Mesenteric fat pad (tissue), 1 donor: Measurements from ENCODE around the gene IFT27. TPM values are rescaled to one million over a fixed set of nuclear protein-coding genes. Genes with fewer than 3 reads are reported as not detected.
A peak's percentile ranks its signal among the peaks of the same experiment; 100 is the strongest.

ENCODE experiments used
- DNase-seq: peaks from one replicate; pipeline ENCODE4 v3.0.0-alpha.2; 2020; ENCODE audit warnings: low spot score
- long read RNA-seq: library from polyadenylated mRNA; unstranded; transcript quantifications from one replicate; pipeline ENCODE4 v2.0.0, GENCODE V29; 2020
- total RNA-seq: library from RNA; stranded (reverse); fragmentation: NEBNext Ultra II Directional; extraction: Animal tissue kit (Norgen Biotek cat#: 25700); gene quantifications from one replicate; pipeline ENCODE4 v1.2.1, GENCODE V29; 2021
- donor health status: DM: yes; HTN: yes; CAD: no.

The IFT27 gene, protein sequence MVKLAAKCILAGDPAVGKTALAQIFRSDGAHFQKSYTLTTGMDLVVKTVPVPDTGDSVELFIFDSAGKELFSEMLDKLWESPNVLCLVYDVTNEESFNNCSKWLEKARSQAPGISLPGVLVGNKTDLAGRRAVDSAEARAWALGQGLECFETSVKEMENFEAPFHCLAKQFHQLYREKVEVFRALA
- 21.4 TPM for total RNA-seq
- long read RNA-seq, transcript IFT27-205 (7 exons, 1,095 nt), result major isoform, 25 of 30 reads
- long read RNA-seq, partial matches to known transcripts, result 0 of 30 reads
- long read RNA-seq, other reads (novel, unspliced or antisense), result 5 of 30 reads

GRCh38 chr22:36775964-36776669 lies at the start of gene IFT27:
Gene IFT27 (minus strand): TSS chr22:36776119. CDS start chr22:36775707, 412 bp downstream.
- peak; percentile 95 for DNase-seq

GRCh38 chr22:36824655-36825054 lies 48.7 kb upstream of the IFT27 start:
- DNase-seq, result no peak

GRCh38 chr22:36823186-36823839 lies 47.4 kb upstream of the IFT27 start:
- no peak for DNase-seq

DNA sequence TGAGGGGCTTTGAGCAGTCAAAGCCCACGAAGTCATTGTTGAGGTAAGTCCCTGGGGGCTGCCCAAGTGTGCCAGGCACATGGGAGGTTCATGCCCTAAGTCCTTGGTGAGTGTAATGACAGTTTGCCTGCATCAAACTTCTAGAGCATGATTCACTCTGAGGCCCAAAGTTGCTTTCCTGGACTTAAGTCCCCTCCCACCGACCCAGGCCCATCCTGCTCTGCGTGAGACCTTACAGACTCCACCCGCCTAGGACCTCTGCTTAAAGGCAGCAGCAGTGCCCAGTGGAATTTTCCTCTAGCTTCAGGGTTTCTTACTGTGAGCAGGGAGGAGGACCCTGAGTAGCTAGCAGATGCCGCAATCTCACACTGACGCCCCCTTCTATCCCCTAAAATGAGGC lies 46.7 kb upstream of the IFT27 start:
- no peak for DNase-seq

GRCh38 chr22:36819112-36819511 lies 43.2 kb upstream of the IFT27 start:
- no peak for DNase-seq

DNA sequence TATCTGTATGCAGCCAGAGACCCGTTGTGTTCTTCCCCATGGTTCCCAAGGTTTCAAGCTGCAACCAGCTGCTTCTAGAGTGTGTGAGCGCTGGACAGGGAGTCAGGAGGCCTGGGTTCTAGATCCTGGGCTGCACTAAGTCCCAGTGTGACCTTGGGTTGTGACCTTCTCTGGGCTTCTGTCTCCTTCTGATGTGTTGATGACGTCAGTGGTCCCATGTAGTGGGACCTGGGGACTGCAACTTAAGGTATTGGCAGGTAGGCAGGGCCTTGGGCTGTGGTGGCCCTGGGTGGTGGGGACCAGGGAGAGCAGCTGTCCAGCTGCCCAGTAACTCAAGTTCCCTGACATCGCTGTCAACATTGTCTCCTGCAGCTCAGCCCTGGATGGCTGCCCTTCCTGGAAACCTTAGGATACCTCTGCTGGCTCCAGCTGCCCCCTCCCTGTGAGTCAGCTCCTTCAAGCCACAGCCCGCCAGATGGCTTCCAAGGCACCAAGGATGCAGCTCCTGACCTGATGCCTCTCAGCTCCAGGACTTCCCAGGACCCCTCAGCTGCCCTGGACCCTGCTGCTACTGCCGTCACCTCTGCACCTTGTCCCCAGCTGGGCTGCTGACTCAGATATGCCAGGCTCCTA lies 42.2 kb upstream of the IFT27 start:
- no peak for DNase-seq

DNA sequence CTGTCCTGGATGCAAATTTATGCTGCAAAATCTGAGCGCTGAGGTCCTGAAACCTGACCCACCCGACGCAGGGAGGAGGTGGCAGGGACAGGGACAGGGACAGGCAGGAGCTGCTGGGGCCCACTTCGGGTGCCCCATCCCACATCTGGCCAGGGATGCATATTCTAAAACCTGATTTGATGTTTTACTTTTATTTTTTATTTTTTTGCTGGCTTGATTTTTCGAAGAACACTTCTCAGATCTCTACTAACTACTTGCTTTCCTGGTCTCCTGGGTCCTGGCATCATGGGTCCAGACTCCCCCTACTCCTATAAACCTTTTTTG lies 41.6 kb upstream of the IFT27 start:
- no peak for DNase-seq

- no peak for DNase-seq
These were observed 41.0 kb upstream of the IFT27 start, which contains the start of gene PVALB for GRCh38 chr22:36816636-36817524. Gene PVALB (minus strand): TSS chr22:36817035. CDS start chr22:36817005, 30 bp downstream.

DNA sequence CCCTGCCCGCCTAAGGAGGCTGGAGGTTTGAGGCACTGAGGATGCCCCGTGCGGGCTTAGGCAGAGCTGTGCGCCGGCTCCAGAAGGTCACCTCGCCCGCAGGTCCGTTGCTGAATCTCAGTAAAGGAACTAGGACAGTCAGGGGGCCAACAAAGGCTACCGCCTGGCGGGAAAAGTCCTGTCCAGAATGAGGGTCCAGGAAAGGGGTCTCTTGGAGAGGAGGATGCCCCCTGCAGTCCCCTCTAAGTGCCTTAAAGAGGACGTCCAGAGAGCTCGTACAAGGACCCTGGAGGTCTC lies 40.4 kb upstream of the IFT27 start:
- DNase-seq, result no peak

- no peak for DNase-seq
These were observed 39.8 kb upstream of the IFT27 start for GRCh38 chr22:36815558-36816338.

DNA sequence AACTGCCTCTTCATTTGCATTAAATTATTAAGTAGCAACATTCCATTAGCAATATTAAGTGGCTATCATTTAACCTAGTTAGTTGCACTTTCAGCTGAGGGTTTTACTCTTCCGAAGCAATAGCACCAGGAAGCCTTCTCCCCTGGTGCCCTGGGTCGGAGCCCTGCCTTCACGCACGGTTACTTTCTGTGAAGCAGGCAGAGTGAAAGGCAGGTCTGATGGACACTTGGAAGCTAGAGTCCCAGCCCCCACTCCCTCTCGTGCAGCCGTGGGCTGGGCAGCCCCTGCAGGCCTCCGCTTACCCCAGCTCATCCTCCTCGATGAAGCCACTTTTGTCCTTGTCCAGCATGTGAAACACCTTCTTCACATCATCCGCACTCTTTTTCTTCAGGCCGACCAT lies 38.9 kb upstream of the IFT27 start:
- no peak for DNase-seq

DNA sequence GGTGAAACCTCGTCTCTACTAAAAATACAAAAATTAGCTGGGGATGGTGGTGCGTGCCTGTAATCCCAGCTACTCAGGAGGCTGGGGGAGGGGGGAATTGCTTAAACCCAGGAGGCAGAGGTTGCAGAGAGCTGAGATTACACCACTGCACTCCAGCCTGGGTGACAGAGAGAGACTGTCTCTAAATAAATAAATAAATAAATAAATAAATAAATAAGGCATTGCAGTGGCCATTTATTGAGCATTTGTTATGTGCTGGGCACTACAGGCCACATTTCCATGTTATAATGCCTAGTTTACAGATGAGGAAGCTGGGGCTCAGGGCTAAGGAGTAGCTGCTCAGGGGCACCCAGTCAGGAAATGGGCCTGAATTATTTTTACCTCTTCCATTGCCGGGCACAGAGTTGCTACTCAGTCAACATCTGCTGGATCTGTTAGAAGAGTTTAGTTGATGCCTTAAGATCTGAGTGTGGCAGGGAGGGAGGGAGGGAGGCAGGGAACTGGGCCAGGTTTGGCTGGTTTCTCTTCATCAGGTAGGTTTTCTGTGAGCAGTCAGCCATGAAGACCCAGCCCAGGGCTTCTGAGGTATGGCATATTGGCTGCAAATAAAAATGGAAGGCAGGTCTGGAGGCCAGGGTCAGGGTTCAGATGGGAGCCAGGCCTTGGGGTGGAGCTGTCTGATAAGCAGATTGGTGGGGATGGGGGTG lies 35.3 kb upstream of the IFT27 start:
- DNase-seq, result no peak

GRCh38 chr22:36809351-36809750 lies 33.4 kb upstream of the IFT27 start:
- no peak for DNase-seq

- DNase-seq, result no peak
These were observed 32.9 kb upstream of the IFT27 start for GRCh38 chr22:36808721-36809344.

DNA sequence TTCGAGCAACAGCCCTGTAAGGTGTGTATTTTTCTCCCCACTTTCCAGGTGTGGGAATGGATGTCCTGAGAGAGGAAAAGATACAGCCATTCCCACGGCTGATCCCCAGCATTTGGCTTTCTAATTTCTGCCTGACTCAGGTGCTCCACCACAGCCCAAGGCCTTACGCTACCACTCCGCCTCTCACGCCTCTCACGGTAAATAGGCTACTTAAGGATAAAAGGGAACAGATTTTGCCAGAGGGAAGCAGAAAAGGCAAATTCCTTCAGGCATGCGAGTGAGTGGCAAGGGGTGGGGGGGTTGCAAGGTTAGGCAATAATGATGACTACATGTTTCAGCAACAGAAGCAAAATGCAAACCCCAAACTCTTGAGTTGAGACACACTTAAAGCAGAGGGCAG lies 31.7 kb upstream of the IFT27 start:
- DNase-seq, result no peak

DNA sequence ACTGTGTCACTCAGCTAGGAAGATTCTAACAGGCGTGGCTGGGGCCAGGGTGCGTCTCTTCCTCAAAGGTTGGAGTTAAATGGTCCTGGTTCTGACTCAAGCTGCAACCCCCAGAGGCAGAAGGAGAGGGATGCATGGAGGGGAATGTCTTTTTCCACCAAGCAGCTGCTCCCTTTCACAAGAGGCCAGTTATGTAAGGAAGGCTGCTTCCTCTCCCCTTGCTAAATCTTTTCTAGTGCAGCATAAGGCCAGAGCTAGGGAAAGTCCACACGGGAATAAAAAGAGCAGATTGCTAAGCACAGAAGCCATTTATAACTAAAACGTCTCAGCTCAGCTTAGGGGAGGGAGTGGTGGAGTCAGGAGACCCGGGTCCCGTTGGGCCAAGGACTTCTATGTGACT lies 30.9 kb upstream of the IFT27 start:
- no peak for DNase-seq

- no peak for DNase-seq
These were observed 27.4 kb upstream of the IFT27 start for GRCh38 chr22:36803358-36803757.

- DNase-seq, result no peak
These were observed 22.8 kb upstream of the IFT27 start for GRCh38 chr22:36798674-36799066.
